Karpas-422 (cell line): ENCODE results near the gene DKK1. TPM values are rescaled to one million over a fixed set of nuclear protein-coding genes. Genes with fewer than 3 reads are reported as not detected.
A peak's percentile ranks its signal among the peaks of the same experiment; 100 is the strongest.

Source experiments
- DNase-seq: peaks from one replicate; pipeline ENCODE4 v3.0.0-alpha.2; 2015
- H2AFZ ChIP-seq: fragments of 200-600 bp; sonication (generic); 2 replicates; pipeline ENCODE4 v1.6.1; 2014; ENCODE audit warnings: antibody characterized with exemption, low read length, mixed read lengths
- H3K27ac ChIP-seq: fragments of 200-600 bp; sonication (generic); 2 replicates; pipeline ENCODE4 v1.5.1; 2014; ENCODE audit warnings: mild to moderate bottlenecking, low read length, moderate library complexity
- H3K27me3 ChIP-seq: fragments of 200-600 bp; sonication (generic); 2 replicates; pipeline ENCODE4 v1.6.1; 2014; ENCODE audit warnings: low read length, mixed read lengths
- H3K36me3 ChIP-seq: fragments of 200-600 bp; sonication (generic); 2 replicates; pipeline ENCODE4 v1.6.1; 2014; ENCODE audit warnings: low read length, mixed read lengths; ENCODE audit not compliant: insufficient read depth
- H3K4me1 ChIP-seq: fragments of 200-600 bp; sonication (generic); 2 replicates; pipeline ENCODE4 v1.6.1; 2014; ENCODE audit warnings: mild to moderate bottlenecking, low read length, mixed read lengths
- H3K4me2 ChIP-seq: fragments of 200-600 bp; sonication (generic); 2 replicates; pipeline ENCODE4 v1.6.1; 2014; ENCODE audit warnings: low read length, low read depth, mild to moderate bottlenecking; ENCODE audit not compliant: poor library complexity, severe bottlenecking
- H3K4me3 ChIP-seq: fragments of 200-600 bp; sonication (generic); 2 replicates; pipeline ENCODE4 v1.5.1; 2014; ENCODE audit warnings: mild to moderate bottlenecking, antibody characterized with exemption, low read length, mixed read lengths
- H3K79me2 ChIP-seq: fragments of 200-600 bp; sonication (generic); 2 replicates; pipeline ENCODE4 v1.6.1; 2014; ENCODE audit warnings: mild to moderate bottlenecking, low read length, mixed read lengths
- H3K9ac ChIP-seq: fragments of 200-600 bp; sonication (generic); 2 replicates; pipeline ENCODE4 v1.6.0; 2014; ENCODE audit warnings: low read length
- H3K9me2 ChIP-seq: fragments of 200-600 bp; sonication (generic), shearing (Covaris generic); replicated peaks from 2 replicates; pipeline ENCODE4 v1.6.0; 2014; ENCODE audit warnings: mild to moderate bottlenecking, low read length, moderate library complexity; ENCODE audit not compliant: insufficient read depth
- H3K9me3 ChIP-seq: fragments of 300-700, 200-600 bp; sonication (generic); 2 replicates; pipeline ENCODE4 v1.6.1; 2014; ENCODE audit warnings: low read length, mixed read lengths
- H4K20me1 ChIP-seq: fragments of 200-600 bp; sonication (generic); 2 replicates; pipeline ENCODE4 v1.6.1; 2014; ENCODE audit warnings: mild to moderate bottlenecking, antibody characterized with exemption, low read length, low read depth; ENCODE audit not compliant: insufficient read depth
- total RNA-seq: library from RNA; depleted of rRNA; stranded (reverse); fragments of >200 nt; shearing (Covaris generic); gene quantifications from 2 replicates; pipeline ENCODE4 v1.2.3, GENCODE V29; 2014; ENCODE audit warnings: low replicate concordance

The DKK1 gene
- total RNA-seq, 1 experiment from 2014 or later, result not detected

GRCh38 chr10:52279546-52279945 is 34.5 kb upstream of the DKK1 start:
- no peak overlapping the region for H3K9ac ChIP-seq

GRCh38 chr10:52280051-52280450 is 34.0 kb upstream of the DKK1 start:
- Histone ChIP-seq H3K9ac (no peak overlapping the region), H4K20me1 (no peaks in the 10 kb centered on the region), H2AFZ (no peak overlapping the region), H3K9me2 (no peaks in the 10 kb centered on the region), H3K4me2 (no peak overlapping the region), H3K4me1 (no peaks in the 10 kb centered on the region), H3K79me2 (no peaks in the 10 kb centered on the region), H3K27me3 (no peaks in the 10 kb centered on the region), H3K9me3 (peaks cover 15% of the 10 kb centered on the region), H3K27ac (no peak overlapping the region), H3K36me3 (no peaks in the 10 kb centered on the region), H3K4me3 (no peak overlapping the region)
- DNase-seq, result no peak

More at GRCh38 chr10:52279546-52279945, 34.5 kb upstream of the DKK1 start:
- Histone ChIP-seq H3K4me2 (no peak overlapping the region), H4K20me1 (no peaks in the 10 kb centered on the region), H2AFZ (no peak overlapping the region), H3K9me2 (no peaks in the 10 kb centered on the region), H3K4me1 (no peaks in the 10 kb centered on the region), H3K27me3 (no peaks in the 10 kb centered on the region), H3K79me2 (no peaks in the 10 kb centered on the region), H3K36me3 (no peaks in the 10 kb centered on the region), H3K4me3 (no peak overlapping the region), H3K27ac (no peak overlapping the region), H3K9me3 (peaks cover 19% of the 10 kb centered on the region)
- no peak for DNase-seq

- H4K20me1 ChIP-seq, result no peaks in the 10 kb centered on the region
- H3K9me2 ChIP-seq, result no peaks in the 10 kb centered on the region
- H3K9ac ChIP-seq, result no peak overlapping the region
- H3K36me3 ChIP-seq, result no peaks in the 10 kb centered on the region
- no peak overlapping the region for H3K4me3 ChIP-seq
- no peak overlapping the region for H2AFZ ChIP-seq
- H3K4me1 ChIP-seq, result no peaks in the 10 kb centered on the region
- H3K27ac ChIP-seq, result no peak overlapping the region
- H3K79me2 ChIP-seq, result no peaks in the 10 kb centered on the region
- H3K9me3 ChIP-seq, result peaks cover 8% of the 10 kb centered on the region
- H3K27me3 ChIP-seq, result no peaks in the 10 kb centered on the region
- H3K4me2 ChIP-seq, result no peak overlapping the region
- DNase-seq, result no peak
Observed at GRCh38 chr10:52283174-52283573, 30.9 kb upstream of the DKK1 start.

GRCh38 chr10:52284416-52285013 is 29.6 kb upstream of the DKK1 start:
- Histone ChIP-seq H3K27me3 (no peaks in the 10 kb centered on the region), H3K4me1 (no peaks in the 10 kb centered on the region), H3K4me2 (no peak overlapping the region), H3K9me2 (no peaks in the 10 kb centered on the region), H3K36me3 (no peaks in the 10 kb centered on the region), H3K27ac (no peak overlapping the region), H3K9me3 (peaks cover 8% of the 10 kb centered on the region), H3K9ac (no peak overlapping the region), H4K20me1 (no peaks in the 10 kb centered on the region), H3K79me2 (no peaks in the 10 kb centered on the region), H3K4me3 (no peak overlapping the region), H2AFZ (no peak overlapping the region)
- DNase-seq, result no peak

- Histone ChIP-seq H4K20me1 (no peaks in the 10 kb centered on the region), H3K36me3 (no peaks in the 10 kb centered on the region), H3K9ac (no peak overlapping the region), H2AFZ (no peak overlapping the region), H3K9me3 (peaks cover 3% of the 10 kb centered on the region), H3K4me2 (no peak overlapping the region), H3K27ac (no peak overlapping the region), H3K79me2 (no peaks in the 10 kb centered on the region), H3K4me1 (no peaks in the 10 kb centered on the region), H3K4me3 (no peak overlapping the region), H3K27me3 (no peaks in the 10 kb centered on the region), H3K9me2 (no peaks in the 10 kb centered on the region)
- DNase-seq, result no peak
Observed at GRCh38 chr10:52287866-52288265, 26.2 kb upstream of the DKK1 start.

- Histone ChIP-seq H3K27me3 (no peaks in the 10 kb centered on the region), H3K4me2 (no peak overlapping the region), H3K4me3 (no peak overlapping the region), H3K79me2 (no peaks in the 10 kb centered on the region), H3K9ac (no peak overlapping the region), H4K20me1 (no peaks in the 10 kb centered on the region), H3K36me3 (no peaks in the 10 kb centered on the region), H2AFZ (no peak overlapping the region), H3K27ac (no peak overlapping the region), H3K4me1 (no peaks in the 10 kb centered on the region), H3K9me2 (no peaks in the 10 kb centered on the region), H3K9me3 (peaks cover 24% of the 10 kb centered on the region)
- DNase-seq, result no peak
Observed at GRCh38 chr10:52297747-52298146, 16.3 kb upstream of the DKK1 start.

GRCh38 chr10:52300599-52301277 is 13.3 kb upstream of the DKK1 start:
- Histone ChIP-seq H3K27ac (no peak overlapping the region), H3K4me1 (no peaks in the 10 kb centered on the region), H3K9me3 (peaks cover 16% of the 10 kb centered on the region), H4K20me1 (no peaks in the 10 kb centered on the region), H3K79me2 (no peaks in the 10 kb centered on the region), H3K36me3 (no peaks in the 10 kb centered on the region), H2AFZ (no peak overlapping the region), H3K9ac (no peak overlapping the region), H3K4me3 (no peak overlapping the region), H3K27me3 (no peaks in the 10 kb centered on the region), H3K9me2 (no peaks in the 10 kb centered on the region), H3K4me2 (no peak overlapping the region)
- DNase-seq, result no peak

- H3K4me1 ChIP-seq, result no peaks in the 10 kb centered on the region
- no peaks in the 10 kb centered on the region for H3K36me3 ChIP-seq
- H3K4me3 ChIP-seq, result no peak overlapping the region
- 0 out of 2 replicates have a peak, but pooled peaks cover 2% of the 10 kb centered on the region for H3K9me3 ChIP-seq
- no peaks in the 10 kb centered on the region for H3K79me2 ChIP-seq
- H3K27ac ChIP-seq, result no peak overlapping the region
- no peak overlapping the region for H3K9ac ChIP-seq
- H4K20me1 ChIP-seq, result no peaks in the 10 kb centered on the region
- no peaks in the 10 kb centered on the region for H3K27me3 ChIP-seq
- no peak overlapping the region for H3K4me2 ChIP-seq
- no peaks in the 10 kb centered on the region for H3K9me2 ChIP-seq
- peak; percentile 41 for DNase-seq
- H2AFZ ChIP-seq, result no peak overlapping the region
Observed at GRCh38 chr10:52308251-52309031, 5.6 kb upstream of the DKK1 start.
